ENCODE data around the gene TARS2.

Gene TARS2

DNA sequence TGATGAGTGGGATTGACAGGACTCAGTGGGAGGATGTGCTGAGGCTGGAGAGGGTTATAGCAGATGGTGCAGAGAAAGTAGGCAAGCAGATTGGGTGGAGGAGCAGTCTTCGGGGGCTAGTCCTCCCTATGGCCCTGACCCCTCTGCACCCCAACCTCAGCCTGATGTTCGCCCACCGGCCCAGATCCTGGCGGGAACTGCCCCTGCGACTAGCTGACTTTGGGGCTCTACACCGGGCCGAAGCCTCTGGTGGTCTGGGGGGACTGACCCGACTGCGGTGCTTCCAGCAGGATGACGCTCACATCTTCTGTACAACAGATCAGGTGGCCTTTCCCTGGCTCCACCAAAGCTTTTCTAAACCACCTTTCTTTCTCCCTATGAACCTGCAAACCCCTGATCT is 11.1 kb downstream of the TARS2 start:
- DNase-seq (ENCODE audit: low spot score), result no peak
- H3K27me3 ChIP-seq (ENCODE audit: insufficient read depth, poor library complexity, severe bottlenecking), result no peaks in the 10 kb centered on the region
- no peaks in the 10 kb centered on the region for H3K9me3 ChIP-seq (ENCODE audit: severe bottlenecking)
- H3K36me3 ChIP-seq (ENCODE audit: low read depth), result peaks cover 57% of the 10 kb centered on the region
- no peak overlapping the region for H3K27ac ChIP-seq (ENCODE audit: poor library complexity, severe bottlenecking)
- H3K4me3 ChIP-seq (ENCODE audit: severe bottlenecking), result no peak overlapping the region
- no peak for ATAC-seq (ENCODE audit: low read depth)
- H3K4me1 ChIP-seq (ENCODE audit: insufficient read depth, poor library complexity, severe bottlenecking), result no peaks in the 10 kb centered on the region
- TF ChIP-seq, protein P1, sequence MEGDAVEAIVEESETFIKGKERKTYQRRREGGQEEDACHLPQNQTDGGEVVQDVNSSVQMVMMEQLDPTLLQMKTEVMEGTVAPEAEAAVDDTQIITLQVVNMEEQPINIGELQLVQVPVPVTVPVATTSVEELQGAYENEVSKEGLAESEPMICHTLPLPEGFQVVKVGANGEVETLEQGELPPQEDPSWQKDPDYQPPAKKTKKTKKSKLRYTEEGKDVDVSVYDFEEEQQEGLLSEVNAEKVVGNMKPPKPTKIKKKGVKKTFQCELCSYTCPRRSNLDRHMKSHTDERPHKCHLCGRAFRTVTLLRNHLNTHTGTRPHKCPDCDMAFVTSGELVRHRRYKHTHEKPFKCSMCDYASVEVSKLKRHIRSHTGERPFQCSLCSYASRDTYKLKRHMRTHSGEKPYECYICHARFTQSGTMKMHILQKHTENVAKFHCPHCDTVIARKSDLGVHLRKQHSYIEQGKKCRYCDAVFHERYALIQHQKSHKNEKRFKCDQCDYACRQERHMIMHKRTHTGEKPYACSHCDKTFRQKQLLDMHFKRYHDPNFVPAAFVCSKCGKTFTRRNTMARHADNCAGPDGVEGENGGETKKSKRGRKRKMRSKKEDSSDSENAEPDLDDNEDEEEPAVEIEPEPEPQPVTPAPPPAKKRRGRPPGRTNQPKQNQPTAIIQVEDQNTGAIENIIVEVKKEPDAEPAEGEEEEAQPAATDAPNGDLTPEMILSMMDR (IDR thresholded peaks at IDR 0.05; ENCODE audit: poor library complexity, severe bottlenecking), result no peak

DNA sequence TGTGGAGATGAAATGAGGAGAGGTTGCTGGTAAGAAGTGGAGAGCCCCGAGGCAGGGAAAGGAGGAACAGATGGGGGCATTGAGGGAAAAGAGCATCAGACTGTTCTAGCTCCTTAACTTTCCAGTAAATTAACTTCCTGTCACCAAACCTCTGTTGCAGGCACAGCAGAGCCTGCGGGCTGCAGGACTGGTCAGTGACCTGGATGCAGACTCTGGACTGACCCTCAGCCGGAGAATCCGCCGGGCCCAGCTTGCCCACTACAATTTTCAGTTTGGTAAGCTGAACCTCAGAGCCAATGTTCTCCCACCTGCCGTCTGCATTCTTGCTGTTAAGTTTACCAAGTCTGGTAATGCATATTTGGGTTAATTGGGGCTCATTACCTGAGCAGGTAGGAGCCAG is 18.2 kb downstream of the TARS2 start:
- ATAC-seq (ENCODE audit: low read depth) (no peak), DNase-seq (ENCODE audit: low spot score) (no peak)
- no peak overlapping the region for H3K27ac ChIP-seq (ENCODE audit: poor library complexity, severe bottlenecking)
- no peaks in the 10 kb centered on the region for H3K9me3 ChIP-seq (ENCODE audit: severe bottlenecking)
- TF ChIP-seq, protein P1 (IDR thresholded peaks at IDR 0.05; ENCODE audit: poor library complexity, severe bottlenecking), result no peak
- peaks cover 47% of the 10 kb centered on the region for H3K36me3 ChIP-seq (ENCODE audit: low read depth)
- H3K4me3 ChIP-seq (ENCODE audit: severe bottlenecking), result no peak overlapping the region
- no peaks in the 10 kb centered on the region for H3K27me3 ChIP-seq (ENCODE audit: insufficient read depth, poor library complexity, severe bottlenecking)
- peaks cover 7% of the 10 kb centered on the region for H3K4me1 ChIP-seq (ENCODE audit: insufficient read depth, poor library complexity, severe bottlenecking)

DNA sequence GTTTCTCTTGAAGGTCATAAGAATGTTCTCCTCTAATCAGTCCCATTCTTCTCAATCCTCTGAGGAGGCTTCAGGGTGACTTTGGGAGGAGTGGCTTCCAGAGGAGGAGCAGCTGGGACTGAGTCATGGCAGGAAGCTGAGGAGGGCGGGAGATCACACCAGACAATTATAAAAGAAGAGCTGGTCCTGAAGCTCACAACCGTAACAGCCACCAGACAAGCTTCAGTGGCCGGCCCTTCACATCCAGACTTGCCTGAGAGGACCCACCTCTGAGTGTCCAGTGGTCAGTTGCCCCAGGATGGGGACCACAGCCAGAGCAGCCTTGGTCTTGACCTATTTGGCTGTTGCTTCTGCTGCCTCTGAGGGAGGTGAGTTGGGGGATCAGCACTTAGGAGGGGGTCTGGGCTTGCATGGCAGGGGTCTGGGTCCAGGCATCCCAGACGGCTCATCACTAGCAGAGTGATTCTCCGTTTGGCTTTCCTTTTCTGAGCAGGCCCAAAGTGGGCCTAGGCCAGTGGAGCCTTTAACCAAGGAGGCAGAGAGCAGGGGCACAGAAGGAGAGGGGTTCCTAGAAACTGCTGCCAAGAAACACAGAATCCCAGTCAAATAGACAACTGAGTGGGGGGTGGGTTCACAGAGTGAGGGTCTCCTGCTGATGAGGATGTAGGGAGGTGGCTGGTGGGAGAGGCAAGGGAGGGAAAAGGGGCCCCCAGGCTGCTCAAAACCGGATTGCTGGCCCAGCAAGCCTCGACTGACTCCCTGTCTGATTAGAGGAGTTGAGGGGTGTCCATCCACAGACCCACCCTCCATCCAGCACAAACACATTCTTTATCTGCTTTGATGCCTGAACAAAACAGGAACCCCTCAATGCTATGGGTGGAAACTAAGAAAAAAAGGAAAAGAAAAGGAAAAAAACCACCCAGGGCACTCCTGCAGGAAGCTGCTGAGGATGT is 21.0 kb downstream of the TARS2 start, which contains the start of gene ECM1:
Gene ECM1, plus strand, starts transcription at position 198 of the 953 bp plus-strand sequence. Its CDS starts 101 bp downstream, at position 299.
- Histone ChIP-seq H3K9me3 (ENCODE audit: severe bottlenecking) (no peaks in the 10 kb centered on the region), H3K4me3 (ENCODE audit: severe bottlenecking) (no peak within 1 kb of the TSS), H3K27me3 (ENCODE audit: insufficient read depth, poor library complexity, severe bottlenecking) (no peaks in the 10 kb centered on the region), H3K36me3 (ENCODE audit: low read depth) (peaks cover 34% of the 10 kb centered on the region), H3K4me1 (ENCODE audit: insufficient read depth, poor library complexity, severe bottlenecking) (peaks cover 9% of the 10 kb centered on the region), H3K27ac (ENCODE audit: poor library complexity, severe bottlenecking) (peak within 1 kb of the TSS; percentile 61)
- TF ChIP-seq, protein P1 (IDR thresholded peaks at IDR 0.05; ENCODE audit: poor library complexity, severe bottlenecking), result no peak
- no peak for DNase-seq (ENCODE audit: low spot score)
- ATAC-seq (ENCODE audit: low read depth), result peak; percentile 92

DNA sequence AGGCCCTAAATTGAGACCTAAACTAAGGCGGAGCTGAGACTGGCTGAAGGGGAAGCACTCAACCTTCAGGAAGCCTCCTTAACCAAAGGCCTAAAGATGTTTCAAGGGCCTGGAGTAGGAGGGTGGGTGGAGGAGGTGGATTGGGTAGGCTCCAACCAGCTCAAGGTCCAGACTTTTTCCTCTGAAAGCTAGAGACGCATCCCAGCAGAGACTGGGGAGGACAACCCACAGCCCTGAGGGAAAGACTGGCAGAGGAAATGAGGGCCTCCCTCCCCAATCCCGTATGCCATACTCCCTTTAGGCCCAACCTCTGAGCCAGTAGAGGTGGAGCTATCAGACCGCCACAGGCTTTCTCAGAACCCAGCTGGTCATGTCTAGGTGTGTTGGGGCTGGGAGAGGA is 21.8 kb downstream of the TARS2 start:
- no peak overlapping the region for H3K4me3 ChIP-seq (ENCODE audit: severe bottlenecking)
- no peak for DNase-seq (ENCODE audit: low spot score)
- H3K4me1 ChIP-seq (ENCODE audit: insufficient read depth, poor library complexity, severe bottlenecking), result peaks cover 17% of the 10 kb centered on the region
- TF ChIP-seq, protein P1 (IDR thresholded peaks at IDR 0.05; ENCODE audit: poor library complexity, severe bottlenecking), result no peak
- H3K27ac ChIP-seq (ENCODE audit: poor library complexity, severe bottlenecking), result peak overlapping the region; percentile 61
- no peak for ATAC-seq (ENCODE audit: low read depth)
- no peaks in the 10 kb centered on the region for H3K27me3 ChIP-seq (ENCODE audit: insufficient read depth, poor library complexity, severe bottlenecking)
- H3K36me3 ChIP-seq (ENCODE audit: low read depth), result peaks cover 30% of the 10 kb centered on the region
- H3K9me3 ChIP-seq (ENCODE audit: severe bottlenecking), result no peaks in the 10 kb centered on the region

DNA sequence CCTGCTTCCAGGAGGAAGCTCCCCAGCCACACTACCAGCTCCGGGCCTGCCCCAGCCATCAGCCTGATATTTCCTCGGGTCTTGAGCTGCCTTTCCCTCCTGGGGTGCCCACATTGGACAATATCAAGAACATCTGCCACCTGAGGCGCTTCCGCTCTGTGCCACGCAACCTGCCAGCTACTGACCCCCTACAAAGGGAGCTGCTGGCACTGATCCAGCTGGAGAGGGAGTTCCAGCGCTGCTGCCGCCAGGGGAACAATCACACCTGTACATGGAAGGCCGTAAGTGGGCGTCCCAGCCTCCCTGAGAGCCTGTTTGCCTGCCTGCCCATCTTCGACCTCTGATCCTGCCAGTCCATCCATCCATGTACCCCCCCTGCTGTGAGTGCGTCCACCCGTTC is 24.3 kb downstream of the TARS2 start:
- DNase-seq (ENCODE audit: low spot score) (no peak), ATAC-seq (ENCODE audit: low read depth) (no peak)
- H3K27ac ChIP-seq (ENCODE audit: poor library complexity, severe bottlenecking), result no peak overlapping the region
- H3K4me3 ChIP-seq (ENCODE audit: severe bottlenecking), result no peak overlapping the region
- H3K27me3 ChIP-seq (ENCODE audit: insufficient read depth, poor library complexity, severe bottlenecking), result no peaks in the 10 kb centered on the region
- peaks cover 19% of the 10 kb centered on the region for H3K4me1 ChIP-seq (ENCODE audit: insufficient read depth, poor library complexity, severe bottlenecking)
- TF ChIP-seq, protein P1 (IDR thresholded peaks at IDR 0.05; ENCODE audit: poor library complexity, severe bottlenecking), result no peak
- H3K9me3 ChIP-seq (ENCODE audit: severe bottlenecking), result no peaks in the 10 kb centered on the region
- peaks cover 10% of the 10 kb centered on the region for H3K36me3 ChIP-seq (ENCODE audit: low read depth)

All from RWPE2 (cell line).